GM18868 (cell line): Measurements from ENCODE around the gene LGALS14.
"Not testable (repeated sequence)": the region's sequence is repeated elsewhere in the genome, so short reads cannot be mapped to it uniquely, and the experiment has no call there.

Source experiments
- ATAC-seq: cut with Tn5 transposase; IDR thresholded peaks from one replicate; pipeline ENCODE4 v1.9.1; 2021; ENCODE audit warnings: mild to moderate bottlenecking, moderate library complexity; ENCODE audit not compliant: unreplicated experiment

Gene LGALS14

DNA sequence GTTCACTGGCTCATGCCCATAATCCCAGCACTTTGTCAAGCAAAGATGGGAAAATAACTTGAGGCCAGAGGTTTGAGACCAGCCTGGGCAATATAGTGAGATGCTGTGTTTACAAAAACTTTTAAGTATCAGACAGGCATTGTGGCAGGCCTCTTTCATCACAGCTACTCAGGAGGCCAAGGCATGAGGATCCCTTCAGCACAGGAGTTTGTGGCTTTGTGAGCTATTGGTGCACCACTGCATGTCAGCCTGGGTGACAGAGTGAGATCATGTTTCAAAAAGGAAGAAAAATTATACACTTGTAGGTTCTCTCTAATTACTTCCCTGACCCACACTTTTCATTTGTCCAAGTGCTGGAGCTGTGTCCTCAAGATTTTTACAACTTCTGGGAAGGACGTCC, 11.5 kb upstream of the LGALS14 start:
- ATAC-seq: no peak

- no peak for ATAC-seq
Measured at GRCh38 chr19:39695759-39696158, 8.5 kb upstream of the LGALS14 start.

DNA sequence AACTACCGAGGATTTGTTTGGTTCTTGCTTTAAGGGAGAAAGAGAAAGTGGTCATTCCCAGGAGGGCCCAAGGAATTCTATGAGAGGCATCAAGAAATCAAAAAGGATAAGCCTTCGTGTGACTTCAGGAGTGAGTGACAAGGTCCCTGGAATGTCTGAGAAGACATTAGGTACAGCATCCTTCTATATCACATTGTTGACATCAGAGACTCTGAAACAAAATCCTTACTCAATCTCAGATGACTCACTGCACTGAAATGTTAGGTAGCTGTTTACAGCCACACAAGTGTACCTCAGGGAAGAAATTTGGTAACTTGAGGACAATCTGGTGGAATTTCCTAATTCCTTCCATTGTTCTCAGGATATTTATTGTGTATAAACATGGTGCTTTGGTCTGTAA, 7.9 kb upstream of the LGALS14 start:
- ATAC-seq: no peak

DNA sequence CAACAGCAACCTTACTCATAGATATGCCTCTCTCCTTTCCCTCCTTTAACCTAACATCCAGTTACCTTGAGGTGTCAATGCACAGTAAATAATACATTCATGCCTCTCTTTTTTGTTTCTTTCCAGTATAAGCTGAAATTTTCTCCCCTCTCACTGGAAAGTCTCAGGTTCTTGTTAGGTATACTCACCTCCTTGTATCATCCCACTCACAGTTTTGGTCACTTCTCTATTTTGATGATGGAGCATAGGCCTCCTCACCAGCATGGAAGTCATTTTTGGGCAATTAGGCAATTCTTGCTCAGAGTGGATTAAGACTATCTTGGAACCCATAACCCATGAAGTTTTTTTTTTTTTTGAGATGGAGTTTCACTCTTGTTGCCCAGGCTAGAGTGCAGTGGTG, 5.7 kb upstream of the LGALS14 start:
- ATAC-seq: no peak

- no peak for ATAC-seq
Measured at GRCh38 chr19:39701291-39701690, 3.0 kb upstream of the LGALS14 start.

DNA sequence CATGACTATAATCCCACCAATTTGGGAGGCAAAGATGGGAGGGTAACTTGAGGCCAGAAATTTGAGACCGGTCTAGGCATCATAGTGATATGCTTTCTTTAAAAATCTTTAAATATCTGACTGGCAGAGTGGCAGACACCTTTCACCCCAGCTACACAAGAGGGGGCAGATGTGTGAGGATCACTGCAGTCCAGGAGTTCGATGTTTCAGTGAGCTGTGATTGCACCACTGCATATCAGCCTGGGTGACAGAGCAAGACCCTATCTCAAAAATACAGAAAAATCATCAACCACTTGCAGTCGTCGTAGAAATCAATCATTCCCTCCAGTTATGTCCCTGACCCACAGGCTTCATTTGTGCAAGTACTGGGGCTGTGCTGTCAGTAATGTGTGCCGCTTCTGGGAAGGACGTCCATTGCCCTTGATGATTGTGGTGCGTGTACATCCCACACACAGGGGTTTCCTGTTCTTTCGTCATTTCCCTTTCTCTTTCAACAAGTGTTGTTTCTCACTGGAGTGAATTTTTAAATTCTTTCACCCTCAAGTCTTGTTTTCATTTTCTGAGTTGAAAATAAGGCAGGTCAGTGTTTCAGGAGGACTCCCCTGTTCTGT, 1.4 kb downstream of the LGALS14 start:
- no peak for ATAC-seq

- ATAC-seq: peak; percentile 65
Measured at GRCh38 chr19:39708594-39708993, 4.3 kb downstream of the LGALS14 start.

- no peak for ATAC-seq
Measured at GRCh38 chr19:39709026-39709872, 5.0 kb downstream of the LGALS14 start.

DNA sequence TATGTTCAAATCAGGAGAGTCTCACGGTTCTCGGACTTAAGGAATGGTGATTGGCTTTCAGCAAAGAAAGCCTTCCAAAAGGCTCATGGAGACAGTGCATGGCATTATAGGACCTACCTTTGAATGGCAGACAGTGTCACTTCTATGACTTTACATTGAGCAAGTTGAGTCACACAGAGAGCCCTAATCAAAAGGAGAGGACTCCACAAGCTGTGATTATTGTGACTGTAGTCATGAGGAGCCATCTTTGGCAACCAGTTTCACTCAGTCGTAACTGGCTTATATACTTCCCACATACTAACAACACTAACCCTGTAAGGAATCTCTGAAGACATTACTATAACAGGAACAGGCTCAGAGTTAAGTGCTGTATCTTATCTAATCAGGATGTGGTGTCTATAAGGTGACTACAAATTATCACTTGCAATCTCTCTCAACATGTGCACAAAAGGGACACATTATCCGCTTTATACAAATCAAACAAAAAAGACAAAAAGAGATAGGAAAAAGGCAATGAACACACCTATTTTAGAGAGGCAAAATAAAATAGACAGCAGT, 6.1 kb downstream of the LGALS14 start:
- no peak for ATAC-seq

DNA sequence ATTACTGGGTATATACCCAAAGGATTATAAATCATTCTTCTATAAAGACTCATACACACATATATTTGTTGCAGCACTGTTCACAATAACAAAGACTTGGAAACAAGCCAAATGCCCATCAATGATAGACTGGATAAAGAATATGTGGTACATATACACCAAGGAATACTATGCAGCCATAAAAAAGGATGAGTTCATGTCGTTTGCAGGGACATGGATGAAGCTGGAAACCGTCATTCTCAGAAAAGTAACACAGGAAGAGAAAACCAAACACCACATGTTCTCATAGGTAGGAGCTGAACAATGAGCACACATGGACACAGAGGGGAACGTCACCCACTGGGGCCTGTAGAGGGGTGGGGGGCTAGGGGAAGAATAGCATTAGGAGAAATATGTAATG, 15.9 kb downstream of the LGALS14 start:
- not testable (repeated sequence) for ATAC-seq

DNA sequence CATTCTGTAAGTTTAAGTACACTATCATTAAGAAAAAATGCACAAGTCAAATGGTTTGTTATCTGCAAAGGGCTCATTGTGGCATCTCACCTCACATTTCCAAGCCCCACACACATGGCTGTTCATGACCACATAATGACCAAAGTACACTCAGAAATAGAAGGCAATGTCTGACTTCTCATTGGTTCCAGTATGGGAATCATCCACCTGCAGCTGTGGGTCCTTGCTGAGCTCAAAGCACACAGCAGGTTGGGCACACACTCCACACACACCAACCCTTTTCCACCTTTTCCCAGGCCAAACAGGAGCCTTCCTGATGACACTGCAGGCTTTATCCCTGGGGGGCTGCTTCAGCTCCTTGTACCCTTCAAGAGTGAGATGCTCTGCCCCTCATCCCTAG, 21.7 kb downstream of the LGALS14 start:
- ATAC-seq: no peak

DNA sequence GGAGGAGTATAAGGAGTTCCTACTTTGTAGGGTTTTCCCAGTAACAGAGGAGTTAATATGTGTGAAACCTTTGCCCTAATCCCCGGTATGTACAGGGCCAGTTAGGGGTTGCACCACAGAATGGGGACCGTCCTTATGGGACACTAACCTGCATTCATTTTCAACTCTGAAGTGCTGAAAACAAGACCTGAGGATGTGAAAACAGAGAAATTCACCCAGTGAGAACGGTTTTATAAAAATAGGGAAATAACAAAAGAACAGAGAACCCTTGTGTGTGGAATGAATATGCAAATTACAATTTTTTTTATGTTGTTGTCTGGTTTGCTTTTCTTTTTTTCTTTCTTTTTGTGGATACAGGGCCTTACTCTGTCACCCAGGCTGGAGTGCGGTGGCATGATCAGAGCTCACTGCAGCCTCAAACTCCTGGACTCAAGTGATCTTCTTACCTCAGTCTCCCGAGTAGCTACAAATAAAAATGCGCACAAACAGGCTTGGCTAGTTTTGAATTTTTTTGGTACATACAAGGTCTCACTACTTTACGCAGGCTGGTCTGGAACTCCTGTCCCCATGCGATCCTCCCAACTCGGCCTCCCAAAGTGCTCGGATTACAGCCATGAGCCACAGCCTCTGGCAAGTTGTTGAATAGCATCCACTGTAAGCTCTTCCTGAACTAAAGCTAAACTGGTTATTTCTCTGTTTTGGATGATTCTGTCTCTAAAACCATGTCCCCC, 23.0 kb downstream of the LGALS14 start:
- no peak for ATAC-seq

- ATAC-seq: no peak
Measured at GRCh38 chr19:39728040-39728439, 23.8 kb downstream of the LGALS14 start.

GRCh38 chr19:39729594-39729993, 25.3 kb downstream of the LGALS14 start:
- ATAC-seq: no peak

- ATAC-seq: no peak
Measured at GRCh38 chr19:39731685-39732084, 27.4 kb downstream of the LGALS14 start.

GRCh38 chr19:39733841-39734240, 29.6 kb downstream of the LGALS14 start:
- no peak for ATAC-seq

DNA sequence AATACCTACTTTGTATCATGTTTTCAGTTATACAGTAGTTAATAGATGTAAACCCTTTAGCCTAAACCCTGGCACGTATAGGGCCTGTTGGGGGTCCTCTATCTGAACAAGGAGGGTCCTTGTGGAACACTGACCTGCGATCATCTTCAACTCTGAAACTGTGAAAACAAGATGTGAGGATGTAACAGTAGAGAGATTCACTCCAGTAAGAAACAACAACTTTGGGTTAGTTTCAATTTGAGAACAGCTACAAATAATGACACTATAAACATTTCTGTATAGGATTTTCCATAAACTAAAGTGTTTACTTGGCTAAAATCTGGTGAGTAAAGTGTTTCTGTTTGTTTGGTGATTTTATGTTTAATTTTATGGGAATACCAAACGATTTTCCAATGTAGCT, 31.4 kb downstream of the LGALS14 start:
- no peak for ATAC-seq

DNA sequence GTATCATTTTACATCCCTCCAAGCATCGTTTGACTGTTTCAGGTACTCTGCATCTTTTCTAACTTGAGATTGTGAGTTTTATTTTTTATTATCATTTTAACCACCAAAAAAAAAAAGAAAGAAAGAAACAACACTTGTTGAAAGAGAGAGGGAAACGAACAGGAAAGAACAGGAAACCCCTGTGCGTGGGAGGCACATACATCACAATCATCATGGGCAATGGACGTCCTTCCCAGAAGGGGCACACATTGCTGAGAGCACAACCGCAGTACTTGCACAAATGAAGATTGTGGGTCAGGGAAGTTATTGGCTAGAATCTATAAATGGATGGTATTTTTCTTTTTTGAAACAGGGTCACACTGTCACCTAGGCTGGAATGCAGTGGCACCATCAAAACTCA, 31.8 kb downstream of the LGALS14 start:
- no peak for ATAC-seq

GRCh38 chr19:39737351-39737750, 33.1 kb downstream of the LGALS14 start:
- no peak for ATAC-seq

GRCh38 chr19:39737891-39738290, 33.6 kb downstream of the LGALS14 start, which contains the start of gene CLC:
TSS of gene CLC (minus strand) at chr19:39738029. CDS start at chr19:39737952, 77 bp downstream.
- ATAC-seq: no peak

DNA sequence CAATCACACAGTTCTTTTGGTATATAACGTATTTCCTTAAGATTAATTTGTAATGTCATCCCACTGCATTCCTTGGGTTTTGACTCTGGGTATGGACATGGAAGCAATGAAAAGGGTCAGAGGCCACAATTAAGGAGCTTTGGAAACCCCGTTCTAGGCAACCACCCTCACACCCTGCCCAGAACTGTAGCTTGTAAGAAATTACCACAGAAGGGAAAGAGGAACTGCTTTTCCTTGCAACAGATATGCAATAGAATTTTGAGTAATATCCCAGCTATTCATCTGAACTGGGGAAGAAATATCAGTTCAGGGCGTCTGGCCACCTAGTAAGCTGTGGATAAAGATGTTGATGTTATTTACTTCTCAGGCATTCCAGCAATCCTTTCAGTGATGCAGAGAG, 34.5 kb downstream of the LGALS14 start:
- ATAC-seq: no peak
